Measurements from ENCODE around the gene OBP2A.
A peak's percentile ranks its signal among the peaks of the same experiment; 100 is the strongest.
"Not testable (repeated sequence)": the region's sequence is repeated elsewhere in the genome, so short reads cannot be mapped to it uniquely, and the experiment has no call there.

Gene OBP2A

DNA sequence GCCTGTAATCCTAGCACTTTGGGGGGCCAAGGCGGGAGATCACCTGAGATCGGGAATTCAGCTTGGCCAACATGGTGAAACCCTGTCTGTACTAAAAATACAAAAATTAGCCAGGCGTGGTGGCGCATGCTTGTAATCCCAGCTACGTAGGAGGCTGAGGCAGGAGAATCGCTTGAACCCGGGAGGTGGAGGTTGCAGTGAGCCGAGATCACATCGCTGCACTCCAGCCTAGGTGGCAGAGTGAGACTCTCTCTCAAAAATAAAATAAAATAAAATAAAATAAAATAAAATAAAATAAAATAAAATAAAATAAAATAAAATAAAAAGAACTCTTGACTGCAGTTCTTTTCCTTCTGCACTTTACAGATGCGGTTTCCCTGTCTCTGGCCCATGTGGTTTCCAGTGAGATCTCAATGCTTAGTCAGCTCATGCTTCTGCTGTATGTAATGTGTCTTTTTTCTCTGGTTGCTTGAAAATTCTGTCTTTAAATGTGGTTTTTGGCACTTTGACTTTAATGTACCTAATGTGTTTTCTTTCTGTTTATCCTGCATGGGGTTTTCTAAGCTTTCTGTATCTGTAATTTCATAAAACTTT is 17.0 kb upstream of the OBP2A start:
- not testable (repeated sequence) for DNase-seq

DNA sequence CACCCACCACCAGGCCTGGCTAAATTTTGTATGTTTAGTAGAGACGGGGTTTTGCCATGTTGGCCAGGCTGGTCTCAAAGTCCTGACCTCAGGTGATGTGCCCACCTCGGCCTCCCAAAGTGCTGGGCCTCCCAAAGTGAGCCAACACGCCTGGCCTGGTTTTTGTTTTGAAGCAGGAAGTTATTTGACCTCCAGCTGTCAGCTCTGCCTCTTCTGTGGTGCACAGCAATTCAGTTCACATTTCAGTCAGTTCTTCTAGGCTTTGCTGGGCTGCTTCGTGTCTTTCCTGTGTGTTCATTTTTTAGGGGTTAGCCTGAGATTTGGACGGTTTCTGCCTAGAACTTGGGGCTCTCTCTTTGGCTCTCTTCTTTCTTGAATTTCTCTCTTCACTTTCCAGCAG is 15.8 kb upstream of the OBP2A start:
- DNase-seq: no peak

DNA sequence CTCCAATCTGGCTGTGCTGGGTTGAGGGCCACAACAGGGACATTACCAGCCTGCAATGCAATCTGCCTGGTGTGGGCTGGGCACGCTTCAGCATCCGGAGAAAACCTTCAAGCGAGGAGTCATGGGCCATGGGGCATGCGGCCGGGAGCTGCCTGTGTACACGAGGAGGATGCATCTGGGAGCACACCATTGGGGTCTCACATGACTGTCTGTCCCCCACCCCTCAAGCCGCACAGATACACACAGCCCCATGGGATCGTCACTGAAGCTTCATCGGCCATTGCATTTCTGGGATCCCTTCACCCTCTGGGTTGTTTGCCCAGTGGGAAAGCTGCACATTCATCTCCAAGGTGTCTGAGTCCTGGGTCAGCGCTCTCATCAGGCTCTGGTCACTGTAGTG is 14.8 kb upstream of the OBP2A start:
- DNase-seq: no peak

DNA sequence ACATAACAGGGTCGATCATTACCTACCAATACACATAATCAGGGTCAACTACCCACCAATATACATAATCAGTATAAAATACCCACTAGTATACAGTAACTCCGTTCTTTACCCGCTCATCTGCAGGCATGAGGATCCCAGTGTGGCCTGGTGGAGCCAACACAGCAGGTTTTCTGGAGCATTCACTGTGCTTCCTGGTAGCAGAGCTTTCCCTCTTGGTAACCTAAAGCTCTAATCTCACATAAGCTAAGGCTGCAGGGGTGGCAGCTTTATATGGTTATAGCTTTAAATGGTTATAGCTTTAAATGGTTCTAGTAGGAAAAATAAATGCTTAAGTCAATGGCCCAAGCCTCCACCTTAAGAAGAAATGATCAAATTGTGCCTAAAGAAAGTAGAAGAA is 12.8 kb upstream of the OBP2A start:
- no peak for DNase-seq

DNA sequence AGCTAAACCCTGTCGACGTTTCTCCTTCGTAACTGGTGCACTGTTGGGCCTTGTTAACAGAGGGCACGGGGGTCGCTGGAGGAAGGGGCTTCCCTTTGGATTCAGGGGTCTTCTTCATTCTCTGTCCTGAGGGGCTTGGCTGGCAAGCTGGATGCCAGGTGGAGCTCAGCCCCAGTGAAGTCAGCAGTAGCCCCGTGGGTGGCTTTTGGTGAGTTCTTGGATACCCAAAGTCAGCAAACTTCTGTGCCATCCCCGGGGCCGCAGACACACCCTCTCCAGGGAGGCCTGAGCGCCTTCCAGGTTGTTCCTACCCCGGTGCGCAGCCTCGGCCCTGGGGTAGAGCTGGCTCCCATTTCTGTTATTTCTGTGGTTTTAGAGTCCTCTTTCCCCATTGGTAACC is 12.3 kb upstream of the OBP2A start:
- DNase-seq: no peak

DNA sequence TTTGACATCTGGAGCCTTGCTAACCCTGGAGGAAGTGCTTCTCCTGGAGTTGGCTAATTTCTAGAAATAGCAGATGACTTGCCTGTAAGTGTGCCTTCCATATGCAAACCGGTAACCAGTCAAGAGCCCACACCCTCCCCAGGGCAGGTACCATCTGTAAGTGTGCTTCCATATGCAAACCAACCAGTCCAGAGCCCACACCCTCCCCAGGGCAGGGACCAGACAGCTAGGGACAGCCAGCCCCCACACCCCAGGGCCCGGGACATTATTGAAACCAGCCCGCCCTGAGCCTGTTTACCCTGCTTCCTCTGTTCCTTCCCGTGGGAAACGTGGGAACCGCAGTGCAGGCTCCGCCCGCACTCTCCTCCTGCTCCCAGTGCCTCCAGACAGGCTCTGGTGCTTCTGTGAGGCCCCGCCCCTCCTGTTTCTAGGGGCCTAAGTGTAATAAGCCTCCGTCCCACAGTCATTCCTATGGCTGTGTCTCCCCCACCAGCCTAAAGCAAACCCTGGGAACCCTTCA is 11.7 kb upstream of the OBP2A start:
- DNase-seq: not testable (repeated sequence)

DNA sequence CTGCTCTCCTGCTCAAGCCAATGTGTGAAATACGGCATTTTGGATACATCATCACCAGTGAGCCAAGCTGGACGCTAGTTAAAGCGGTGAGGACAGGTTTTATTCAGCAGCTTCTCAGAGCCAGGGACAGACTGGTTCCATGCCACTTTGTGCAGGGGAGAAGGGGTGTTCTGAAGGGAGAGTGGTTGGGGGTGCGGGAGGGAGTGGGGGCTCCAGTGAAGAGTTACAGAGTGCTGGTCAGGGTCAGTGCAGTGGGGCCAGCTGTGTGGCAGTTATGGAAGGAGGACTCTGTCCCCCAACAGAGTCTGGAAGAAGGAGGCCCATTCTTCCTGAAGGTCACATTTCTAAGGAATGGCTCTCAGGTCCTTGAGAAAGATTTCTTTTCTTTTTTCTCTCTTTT is 11.1 kb upstream of the OBP2A start:
- not testable (repeated sequence) for DNase-seq

DNA sequence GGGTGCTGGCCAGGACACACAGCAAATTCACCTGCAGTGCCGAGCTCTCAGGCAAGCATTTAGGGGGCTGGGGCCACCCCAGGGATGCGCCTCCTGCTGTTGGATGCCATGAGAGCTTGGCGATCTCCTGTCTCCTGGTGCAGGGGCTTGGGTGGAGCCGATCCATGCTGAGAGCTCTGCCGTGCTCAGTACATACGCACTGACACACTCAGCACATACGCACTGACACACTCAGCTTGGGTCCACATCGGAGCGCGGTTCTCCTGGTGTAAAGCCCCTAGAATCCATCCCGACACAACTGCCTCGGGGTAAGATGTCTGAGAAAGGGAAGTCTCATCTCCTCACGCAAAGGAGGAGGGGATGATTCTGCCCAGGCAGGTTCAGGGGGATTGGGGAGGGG is 10.3 kb upstream of the OBP2A start:
- DNase-seq: not testable (repeated sequence)

DNA sequence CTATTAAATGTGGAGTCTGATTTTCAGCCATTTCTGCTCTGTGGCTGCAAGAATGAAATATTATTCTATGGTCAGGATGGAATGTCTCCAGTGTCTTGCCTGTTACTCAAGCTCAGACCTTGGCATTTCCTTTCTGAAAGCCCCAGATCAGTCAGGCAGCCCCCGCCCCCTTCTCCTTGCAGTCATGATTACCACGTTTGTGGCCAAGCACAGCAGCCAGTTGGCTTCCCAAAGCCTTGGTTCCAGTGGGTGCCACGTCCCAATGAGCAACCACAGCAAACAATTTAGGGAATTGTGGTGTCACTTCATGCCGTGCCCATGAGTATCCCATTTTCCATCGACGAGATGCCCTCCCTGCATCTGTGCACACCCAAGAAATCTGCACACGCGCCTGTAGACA is 9.7 kb upstream of the OBP2A start:
- peak; percentile 74 for DNase-seq

DNA sequence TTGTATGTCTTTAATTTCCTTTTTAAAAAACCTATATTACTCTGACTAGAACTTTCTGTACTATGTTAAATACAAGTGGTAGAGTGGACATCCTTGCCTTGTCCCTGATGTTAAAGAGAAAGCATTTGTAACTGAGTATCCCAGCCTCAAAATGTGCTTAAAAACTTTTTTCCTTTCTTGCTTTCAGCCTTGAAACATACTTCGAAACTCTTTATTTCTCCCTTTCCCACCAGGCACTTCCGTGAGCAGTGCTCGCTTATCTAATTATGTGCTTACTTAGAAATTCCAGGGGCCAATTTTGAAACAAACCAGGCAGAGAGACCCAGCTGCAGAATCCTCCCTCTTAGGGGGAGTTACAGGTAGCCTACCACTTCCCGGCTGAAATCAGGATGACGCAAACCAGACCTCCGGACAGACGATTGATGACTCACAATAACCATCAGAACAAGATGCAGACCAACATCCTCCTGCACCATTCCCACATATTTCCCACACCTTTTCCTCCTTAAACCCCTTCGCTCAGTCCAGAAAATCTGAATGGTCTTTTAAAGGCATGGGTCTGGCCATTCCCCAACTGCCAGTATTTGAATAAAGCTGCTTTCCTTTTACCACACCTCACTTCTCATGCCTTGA is 2.5 kb upstream of the OBP2A start:
- not testable (repeated sequence) for DNase-seq

DNA sequence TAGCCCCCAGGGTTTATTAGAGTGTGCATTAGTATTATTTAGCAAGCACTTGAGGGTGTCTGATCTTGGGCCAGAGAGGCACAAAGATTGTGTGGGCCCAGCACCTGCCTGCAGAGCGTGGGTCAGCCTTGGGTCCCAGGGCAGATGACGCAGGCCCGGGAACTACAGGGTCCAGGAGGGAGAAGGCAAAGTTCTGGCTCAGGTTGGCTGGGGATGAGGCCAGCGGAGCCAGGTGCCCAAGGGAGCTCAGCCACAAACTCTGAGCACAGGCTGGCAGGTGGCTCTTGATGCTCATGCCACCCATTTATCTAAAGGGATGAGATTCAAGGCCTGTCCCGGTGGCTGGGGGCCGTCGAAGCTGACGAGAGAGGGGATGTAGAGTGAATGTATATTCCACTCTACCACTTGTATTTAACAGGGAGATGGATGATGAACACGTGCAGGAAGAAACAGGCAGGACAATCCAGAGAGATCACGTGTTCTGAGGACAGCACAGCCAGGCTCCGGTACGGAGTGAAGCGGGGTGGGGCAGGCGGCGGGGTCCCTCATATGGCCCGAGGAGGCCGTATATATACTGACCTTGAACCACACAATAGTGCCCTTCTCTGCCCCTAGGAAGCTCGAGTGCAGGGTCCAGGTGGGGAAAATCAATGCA is 818 bp upstream of the OBP2A start:
- DNase-seq: no peak

DNA sequence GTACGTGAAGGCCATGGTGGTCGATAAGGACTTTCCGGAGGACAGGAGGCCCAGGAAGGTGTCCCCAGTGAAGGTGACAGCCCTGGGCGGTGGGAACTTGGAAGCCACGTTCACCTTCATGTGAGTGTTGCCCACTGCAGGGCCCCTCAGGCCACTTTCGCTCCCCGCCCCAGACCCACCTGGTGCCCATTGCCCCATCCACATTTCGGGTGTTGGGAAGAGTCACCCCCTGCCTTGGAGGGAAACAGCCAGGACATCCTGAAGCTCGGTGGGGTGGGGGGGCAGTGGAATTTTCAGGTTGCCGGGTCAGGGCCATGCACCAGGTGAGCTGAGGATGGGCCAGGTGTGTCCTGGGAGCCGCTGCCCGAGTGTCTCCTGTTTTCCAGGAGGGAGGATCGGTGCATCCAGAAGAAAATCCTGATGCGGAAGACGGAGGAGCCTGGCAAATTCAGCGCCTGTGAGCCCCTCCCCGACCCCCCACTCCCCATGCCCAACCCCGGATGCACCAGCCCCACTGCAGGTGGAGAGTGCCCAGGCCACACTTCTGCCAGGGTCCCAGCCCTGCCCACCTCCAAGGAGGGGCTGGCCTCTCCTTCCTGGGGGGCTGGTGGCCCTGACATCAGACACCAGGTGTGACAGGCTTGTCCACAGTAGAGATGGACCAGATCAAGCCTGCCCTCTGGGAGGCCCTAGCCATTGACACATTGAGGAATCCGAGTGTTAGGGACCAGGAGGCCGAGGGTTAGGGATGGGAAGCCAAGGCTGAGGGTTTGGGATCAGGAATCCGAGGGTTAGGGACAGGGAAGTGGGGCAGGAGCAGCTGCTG is 1.1 kb downstream of the OBP2A start:
- DNase-seq: not testable (repeated sequence)

DNA sequence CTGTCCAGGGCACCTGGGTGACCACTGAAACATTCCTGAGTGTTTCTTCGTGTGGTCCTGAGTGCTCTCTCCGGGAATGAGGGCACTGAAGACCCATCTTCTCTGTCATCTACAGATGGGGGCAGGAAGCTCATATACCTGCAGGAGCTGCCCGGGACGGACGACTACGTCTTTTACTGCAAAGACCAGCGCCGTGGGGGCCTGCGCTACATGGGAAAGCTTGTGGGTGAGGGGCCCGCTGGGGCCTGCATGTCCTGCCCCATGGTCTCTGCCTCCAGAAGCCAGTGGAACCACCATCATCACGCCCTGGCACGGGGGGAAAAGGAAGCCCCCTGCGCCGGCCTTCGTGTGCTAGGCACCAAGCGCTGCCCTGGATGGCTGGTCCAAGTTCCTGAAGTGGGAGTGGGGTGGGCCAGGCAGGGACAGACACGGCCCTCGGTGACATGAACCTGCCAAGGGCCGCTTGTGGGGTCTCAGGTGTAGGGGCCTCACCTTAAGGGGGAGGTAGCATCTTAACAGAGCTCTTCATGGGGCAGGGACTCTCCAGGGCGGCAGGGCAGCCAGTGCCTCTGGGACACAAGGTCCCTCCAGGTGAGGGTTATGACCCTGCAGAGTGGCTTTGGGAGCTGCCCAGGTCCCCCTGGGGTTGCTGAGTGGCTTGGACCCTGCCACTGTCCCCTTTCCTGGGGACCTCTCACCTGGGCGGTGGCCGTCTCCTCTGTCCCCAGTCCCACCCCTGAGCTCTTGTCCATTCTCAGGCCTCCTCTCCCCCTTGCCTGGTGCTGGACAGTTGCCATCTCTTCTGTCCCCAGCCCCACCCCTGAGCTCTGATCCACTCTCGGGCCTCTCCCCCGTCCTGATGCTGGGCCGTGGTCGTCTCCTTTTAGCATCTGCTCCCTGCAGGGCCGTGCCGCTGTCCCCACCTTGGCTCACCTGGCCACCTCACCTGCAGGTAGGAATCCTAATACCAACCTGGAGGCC is 2.1 kb downstream of the OBP2A start:
- no peak for DNase-seq

DNA sequence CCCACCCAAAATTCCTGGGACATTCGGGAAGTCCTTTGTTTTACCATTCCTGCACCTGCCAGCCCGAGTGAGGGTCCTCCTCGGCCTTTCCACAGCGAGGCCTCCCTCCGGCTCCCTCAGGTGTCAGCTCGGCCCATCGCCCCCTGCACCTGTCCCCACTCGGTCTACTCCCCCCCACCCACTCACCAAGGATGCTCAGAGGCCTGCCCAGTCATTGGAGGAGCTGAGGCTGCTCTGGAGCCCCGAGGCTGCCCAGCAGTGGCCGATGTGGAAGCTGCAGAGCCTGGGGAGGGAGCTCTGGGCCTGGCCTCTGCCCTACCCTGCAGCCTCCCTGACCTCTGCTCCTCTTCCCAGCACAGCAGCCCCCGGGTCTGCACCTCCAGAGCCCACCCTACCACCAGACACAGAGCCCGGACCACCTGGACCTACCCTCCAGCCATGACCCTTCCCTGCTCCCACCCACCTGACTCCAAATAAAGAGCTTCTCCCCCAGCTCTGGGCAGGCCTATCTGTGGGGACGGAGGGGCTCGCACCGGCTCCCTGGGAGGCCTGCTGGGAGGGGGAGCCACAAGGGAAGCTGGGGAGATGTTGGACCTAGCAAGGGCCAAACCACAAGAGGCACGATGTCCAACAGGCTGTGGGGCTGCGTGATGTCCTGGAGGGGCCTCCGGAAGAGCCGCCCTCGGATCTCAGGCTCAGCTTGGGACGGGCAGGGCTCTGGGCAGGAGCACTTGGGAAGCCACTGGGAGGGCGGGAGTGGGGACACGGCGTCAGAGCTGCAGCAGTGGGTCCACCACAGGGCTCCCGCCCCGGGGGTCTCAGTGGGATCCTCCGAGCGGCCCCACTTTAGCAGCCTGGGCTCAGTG is 3.8 kb downstream of the OBP2A start:
- DNase-seq: not testable (repeated sequence)

DNA sequence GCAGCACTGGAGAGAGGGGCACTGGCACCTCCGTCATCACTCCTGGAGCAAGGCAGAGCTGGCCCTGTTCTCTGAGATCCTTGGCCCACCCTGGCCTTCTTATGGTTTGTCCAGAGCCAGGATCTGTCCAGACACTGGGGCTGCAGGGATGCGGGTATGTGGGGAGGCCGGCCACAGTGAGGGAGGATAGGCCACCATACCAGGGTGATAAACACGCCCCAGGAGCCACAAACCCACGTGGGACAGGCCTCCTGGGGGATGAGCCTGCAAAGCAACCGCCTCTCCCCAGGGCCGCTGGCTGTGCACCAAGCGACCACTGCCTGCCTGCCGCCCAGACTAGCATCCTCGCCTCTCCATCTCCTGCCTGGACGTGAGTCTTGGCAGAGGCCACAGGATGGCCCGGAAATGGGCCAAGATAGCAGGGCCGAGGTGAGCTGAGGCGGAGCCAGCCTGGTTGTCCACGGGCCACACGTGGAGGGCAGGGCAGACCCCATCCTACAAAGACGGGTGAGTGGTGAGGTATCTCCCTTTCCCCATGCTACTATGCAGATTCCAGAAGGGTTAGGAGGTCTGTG is 4.5 kb downstream of the OBP2A start:
- DNase-seq: no peak

DNA sequence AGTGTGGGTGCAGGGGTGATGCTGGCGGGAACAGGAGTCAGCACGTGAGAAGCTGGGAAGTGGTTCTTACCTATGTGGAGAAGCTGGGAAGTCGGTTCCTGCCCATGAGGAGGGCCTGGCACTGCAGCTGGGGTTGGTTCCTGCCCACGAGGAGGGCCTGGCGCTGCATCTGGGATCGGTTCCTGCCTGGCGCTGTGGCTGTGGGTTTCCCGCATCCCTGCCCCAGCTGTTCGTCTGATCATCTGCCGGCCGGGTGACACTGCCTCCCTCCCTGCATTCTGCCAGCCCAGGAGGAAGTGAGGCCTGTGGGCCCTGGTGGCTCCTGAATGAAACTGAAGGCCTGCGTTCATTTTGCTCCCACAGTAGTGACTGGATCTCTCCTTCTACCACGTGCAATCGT is 5.1 kb downstream of the OBP2A start:
- no peak for DNase-seq

DNA sequence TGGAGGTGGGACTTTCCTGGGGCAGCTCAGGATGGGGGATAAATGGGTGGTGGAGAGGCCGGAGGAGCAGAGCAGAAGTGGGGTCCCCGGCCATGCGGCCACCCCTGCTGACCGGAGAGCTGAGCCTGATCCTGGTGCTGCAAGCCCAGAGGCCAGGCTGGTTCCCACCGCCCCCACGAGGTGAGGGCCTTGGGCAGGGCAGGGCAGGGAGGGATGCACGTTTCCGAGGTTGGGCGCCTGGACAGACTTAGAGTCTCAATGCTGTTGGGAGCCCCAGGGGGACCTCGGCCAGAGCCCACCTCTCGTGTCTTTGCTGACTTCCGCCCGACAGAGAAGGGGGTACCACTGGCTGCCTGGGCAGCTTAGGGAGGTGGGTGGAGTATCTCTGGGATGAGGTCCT is 5.5 kb downstream of the OBP2A start:
- DNase-seq: no peak

DNA sequence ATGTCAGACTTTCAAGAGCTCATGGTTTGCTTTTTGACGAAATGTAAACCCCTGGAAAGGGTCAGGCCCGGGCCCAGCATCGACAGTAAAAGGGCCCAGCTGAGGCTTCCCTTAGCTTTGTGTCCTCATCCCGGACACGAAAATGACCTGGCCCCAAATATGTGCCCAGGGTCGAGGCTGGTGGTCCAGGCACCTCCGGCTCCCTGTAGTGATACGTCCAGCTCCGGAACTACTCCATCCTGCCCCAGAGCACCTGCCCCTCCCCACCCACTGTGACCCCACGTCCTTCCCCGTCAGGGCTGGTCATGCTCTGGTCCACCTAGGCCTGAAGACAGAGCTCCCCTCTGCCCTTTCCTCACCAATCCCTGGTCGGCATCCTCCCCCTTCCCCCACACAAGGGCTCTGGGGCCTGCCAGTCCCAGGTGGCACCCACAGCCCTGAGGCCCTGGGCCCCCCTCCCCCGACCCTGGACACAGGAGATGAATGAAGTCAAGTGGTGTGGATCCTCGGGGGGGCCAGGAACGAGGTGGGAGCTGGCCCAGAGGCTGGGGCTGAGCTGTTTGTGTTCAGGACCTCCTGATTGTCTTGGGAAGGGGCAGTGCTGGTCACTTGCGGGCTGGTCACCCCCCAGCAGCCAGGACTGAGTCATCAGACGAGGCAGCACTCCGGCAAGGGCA is 6.2 kb downstream of the OBP2A start:
- DNase-seq: no peak

DNA sequence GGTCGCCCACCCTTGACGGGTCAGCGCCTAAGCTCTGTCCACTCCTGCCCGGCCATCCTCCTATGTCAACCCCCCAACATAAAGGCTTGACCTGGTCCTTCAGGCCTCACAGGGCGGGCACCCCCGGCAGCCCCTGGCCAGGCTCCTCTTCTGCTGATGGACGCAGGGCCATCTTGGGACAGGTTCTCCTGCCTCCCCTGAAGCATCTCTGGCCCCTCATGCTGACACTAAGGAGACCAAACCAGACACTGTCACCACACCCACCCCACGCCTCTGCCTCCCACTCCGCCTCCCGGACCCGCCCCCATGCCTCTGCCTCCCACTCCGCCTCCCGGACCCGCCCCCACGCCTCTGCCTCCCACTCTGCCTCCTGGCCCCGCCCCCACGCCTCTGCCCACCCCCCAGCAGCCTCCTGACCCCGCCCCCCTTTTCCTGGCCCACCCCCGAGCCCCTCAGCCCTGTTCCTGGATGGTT is 6.8 kb downstream of the OBP2A start:
- no peak for DNase-seq

DNA sequence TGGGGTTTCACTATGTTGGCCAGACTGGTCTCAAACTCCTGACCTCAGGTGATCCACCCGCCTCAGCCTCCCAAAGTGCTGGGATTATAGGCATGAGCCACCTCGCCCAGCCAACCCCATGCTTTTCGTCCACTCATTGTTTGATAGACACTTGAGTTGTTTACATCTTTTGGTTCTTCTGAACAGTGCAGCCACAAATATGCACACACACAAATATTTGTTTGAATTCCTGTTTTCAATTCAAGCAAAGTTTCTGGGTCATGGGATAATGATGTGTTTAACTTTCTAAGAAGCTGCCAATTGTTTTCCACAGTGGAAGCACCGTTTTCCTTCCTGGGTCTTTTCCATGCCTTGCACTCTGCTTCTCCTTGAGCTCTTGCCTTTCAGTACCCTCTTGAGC is 8.8 kb downstream of the OBP2A start:
- no peak for DNase-seq

Data from left hindlimb (tissue), 1 donor.